Lower leg skin (tissue), 3 donors: ENCODE measurements around the gene RASSF5.

ENCODE experiments used
- CTCF ChIP-seq, 3 donors: fragments of 450-650 bp; IDR thresholded peaks; one replicate each; pipeline ENCODE4 v1.5.1; 2016; ENCODE audit warnings: antibody characterized with exemption in 3 of 3, mild to moderate bottlenecking in 3 of 3, moderate library complexity in 2 of 3
- POLR2A ChIP-seq, 2 donors: fragments of 450-650 bp; IDR thresholded peaks; one replicate each; pipeline ENCODE4 v1.6.1; 2016 to 2017; ENCODE audit warnings: antibody characterized with exemption in 2 of 2, mild to moderate bottlenecking in 1 of 2, moderate library complexity in 1 of 2

- TF ChIP-seq CTCF (IDR thresholded peaks at IDR 0.05) (no peak), POLR2A (IDR thresholded peaks at IDR 0.05) (no peak)
Observed at GRCh38 chr1:206492589-206492988, 14.7 kb upstream of the RASSF5 start.
